Peyer's patch (tissue), 4 donors: ENCODE results near the gene TCF4. TPM values are rescaled to one million over a fixed set of nuclear protein-coding genes. Genes with fewer than 3 reads are reported as not detected.
A peak's percentile ranks its signal among the peaks of the same experiment; 100 is the strongest.

ENCODE experiments used
- DNase-seq, 3 donors: peaks; one replicate each; pipeline ENCODE4 v3.0.0-alpha.2; 2017 to 2019
- H3K27ac ChIP-seq, 4 donors: fragments of 200-600 bp; sonication (generic); one replicate each; pipeline ENCODE4 v1.5.1; 2016 to 2019
- H3K27me3 ChIP-seq, 2 donors: fragments of 200-600 bp; sonication (generic); one replicate each; pipeline ENCODE4 v1.5.1; 2019
- H3K36me3 ChIP-seq, 3 donors: fragments of 200-600 bp; sonication (generic); one replicate each; pipeline ENCODE4 v1.5.1; 2016 to 2019
- H3K4me1 ChIP-seq, 4 donors: fragments of 200-600 bp; sonication (generic); one replicate each; pipeline ENCODE4 v1.5.1; 2016 to 2019
- H3K4me3 ChIP-seq, 4 donors: fragments of 200-600 bp; sonication (generic); 1 replicate in 3 of 4; 2 replicates in 1 of 4; pipeline ENCODE4 v1.5.1; 2016 to 2019; ENCODE audit warnings: mild to moderate bottlenecking in 1 of 4
- H3K9me3 ChIP-seq, 4 donors: fragments of 200-600 bp; sonication (generic); one replicate each; pipeline ENCODE4 v1.5.1; 2016 to 2019; ENCODE audit warnings: mild to moderate bottlenecking in 1 of 4
- POLR2A ChIP-seq, 2 donors: fragments of 450-650 bp; IDR thresholded peaks; one replicate each; pipeline ENCODE4 v1.5.1; 2017; ENCODE audit warnings: antibody characterized with exemption in 2 of 2, mild to moderate bottlenecking in 2 of 2, moderate library complexity in 2 of 2
- total RNA-seq, 4 donors: library from RNA; depleted of rRNA; stranded (reverse); fragments of >200 nt; gene quantifications; one replicate each; pipeline ENCODE4 v1.1.0, GENCODE V29; 2016
- TF ChIP-seq, protein P1 (sequence below), 6 experiments: fragments of 450-650 bp in 4 of 6; fragments of 200-600 bp in 2 of 6; sonication (generic) in 1 of 6; IDR thresholded peaks; one replicate each; pipeline ENCODE4 v1.5.1; 2017 to 2019; ENCODE audit warnings: antibody characterized with exemption in 6 of 6, mild to moderate bottlenecking in 3 of 6, moderate library complexity in 1 of 6

The TCF4 gene
- total RNA-seq, 4 donors from 2014 or later, result 11.9 to 190 (median 33.8) TPM

DNA sequence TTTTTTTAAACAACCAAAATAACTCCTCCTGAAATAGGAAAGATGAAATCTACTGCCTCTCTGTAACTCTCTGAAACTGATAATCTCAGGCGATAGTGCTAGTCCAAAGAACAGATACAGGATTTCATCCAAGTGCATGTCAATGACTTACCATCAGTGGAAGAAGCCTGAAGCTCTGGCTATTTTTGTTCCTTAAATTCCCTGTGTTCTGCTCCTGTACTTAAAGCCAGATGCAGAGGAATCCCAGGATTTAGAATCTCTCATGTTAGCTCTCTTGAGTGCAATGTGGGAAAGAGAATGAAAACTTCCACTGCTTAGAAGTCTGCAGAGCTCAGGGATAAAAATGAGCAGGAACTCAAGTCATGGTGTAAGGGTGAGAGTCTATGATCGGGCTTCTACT is 291.9 kb downstream of the TCF4 start:
- no peaks in the 10 kb centered on the region for H3K36me3 ChIP-seq
- peak overlapping the region in 1 of 4 donors; percentile 18 for H3K27ac ChIP-seq
- no peak for TF ChIP-seq POLR2A (IDR thresholded peaks at IDR 0.05)
- TF ChIP-seq, protein P1, sequence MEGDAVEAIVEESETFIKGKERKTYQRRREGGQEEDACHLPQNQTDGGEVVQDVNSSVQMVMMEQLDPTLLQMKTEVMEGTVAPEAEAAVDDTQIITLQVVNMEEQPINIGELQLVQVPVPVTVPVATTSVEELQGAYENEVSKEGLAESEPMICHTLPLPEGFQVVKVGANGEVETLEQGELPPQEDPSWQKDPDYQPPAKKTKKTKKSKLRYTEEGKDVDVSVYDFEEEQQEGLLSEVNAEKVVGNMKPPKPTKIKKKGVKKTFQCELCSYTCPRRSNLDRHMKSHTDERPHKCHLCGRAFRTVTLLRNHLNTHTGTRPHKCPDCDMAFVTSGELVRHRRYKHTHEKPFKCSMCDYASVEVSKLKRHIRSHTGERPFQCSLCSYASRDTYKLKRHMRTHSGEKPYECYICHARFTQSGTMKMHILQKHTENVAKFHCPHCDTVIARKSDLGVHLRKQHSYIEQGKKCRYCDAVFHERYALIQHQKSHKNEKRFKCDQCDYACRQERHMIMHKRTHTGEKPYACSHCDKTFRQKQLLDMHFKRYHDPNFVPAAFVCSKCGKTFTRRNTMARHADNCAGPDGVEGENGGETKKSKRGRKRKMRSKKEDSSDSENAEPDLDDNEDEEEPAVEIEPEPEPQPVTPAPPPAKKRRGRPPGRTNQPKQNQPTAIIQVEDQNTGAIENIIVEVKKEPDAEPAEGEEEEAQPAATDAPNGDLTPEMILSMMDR (IDR thresholded peaks at IDR 0.05), result no peak
- H3K9me3 ChIP-seq, result no peaks in the 10 kb centered on the region
- no peak overlapping the region for H3K4me3 ChIP-seq
- no peak for DNase-seq
- no peaks in the 10 kb centered on the region for H3K4me1 ChIP-seq
- no peaks in the 10 kb centered on the region for H3K27me3 ChIP-seq

DNA sequence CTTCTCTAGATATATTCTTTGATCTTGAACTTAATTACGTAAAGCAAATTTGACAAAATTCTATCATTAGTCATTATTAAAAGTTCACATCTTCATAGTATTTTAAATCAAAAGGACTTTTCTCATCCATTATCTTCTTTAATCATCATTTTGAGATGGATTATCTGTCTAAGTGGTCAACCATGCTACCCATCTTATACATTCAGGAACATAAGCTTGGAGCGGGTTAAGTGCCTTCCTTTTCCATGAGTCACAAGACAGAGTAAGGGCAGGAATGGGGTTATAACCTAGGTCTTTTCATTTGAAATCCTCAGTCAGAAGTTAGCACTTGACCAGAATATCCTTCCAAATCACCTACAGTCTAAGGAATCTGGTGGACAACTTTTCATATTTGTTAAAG is 297.1 kb downstream of the TCF4 start:
- TF ChIP-seq POLR2A (IDR thresholded peaks at IDR 0.05), result no peak
- TF ChIP-seq, protein P1 (IDR thresholded peaks at IDR 0.05), result no peak
- Histone ChIP-seq H3K27ac (no peak overlapping the region), H3K4me1 (no peaks in the 10 kb centered on the region), H3K27me3 (no peaks in the 10 kb centered on the region), H3K9me3 (no peaks in the 10 kb centered on the region), H3K36me3 (no peaks in the 10 kb centered on the region), H3K4me3 (no peak overlapping the region)
- DNase-seq, result no peak

DNA sequence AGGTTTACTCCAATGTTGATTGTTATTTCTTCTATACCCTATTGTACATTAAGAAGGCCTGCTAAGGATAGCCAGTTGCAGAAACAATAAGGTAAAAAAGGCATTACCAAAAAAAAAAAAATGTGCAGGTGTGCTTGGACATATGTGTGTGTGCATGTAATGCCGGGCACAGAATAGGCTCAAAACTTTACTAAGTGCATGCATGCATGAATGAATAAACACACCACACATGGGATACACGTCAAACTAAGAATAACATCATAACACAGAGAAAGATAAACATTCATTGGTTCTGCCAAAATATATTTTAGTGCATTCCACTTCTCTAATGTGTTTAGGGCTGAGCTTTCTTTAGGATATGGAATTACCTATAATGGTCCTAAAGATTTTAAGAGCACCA is 298.2 kb downstream of the TCF4 start:
- Histone ChIP-seq H3K27ac (peak overlapping the region in 1 of 4 donors; percentile 34), H3K4me1 (no peaks in the 10 kb centered on the region), H3K27me3 (no peaks in the 10 kb centered on the region), H3K4me3 (no peak overlapping the region), H3K9me3 (no peaks in the 10 kb centered on the region), H3K36me3 (no peaks in the 10 kb centered on the region)
- TF ChIP-seq, protein P1 (IDR thresholded peaks at IDR 0.05), result no peak
- no peak for TF ChIP-seq POLR2A (IDR thresholded peaks at IDR 0.05)
- DNase-seq, result no peak

DNA sequence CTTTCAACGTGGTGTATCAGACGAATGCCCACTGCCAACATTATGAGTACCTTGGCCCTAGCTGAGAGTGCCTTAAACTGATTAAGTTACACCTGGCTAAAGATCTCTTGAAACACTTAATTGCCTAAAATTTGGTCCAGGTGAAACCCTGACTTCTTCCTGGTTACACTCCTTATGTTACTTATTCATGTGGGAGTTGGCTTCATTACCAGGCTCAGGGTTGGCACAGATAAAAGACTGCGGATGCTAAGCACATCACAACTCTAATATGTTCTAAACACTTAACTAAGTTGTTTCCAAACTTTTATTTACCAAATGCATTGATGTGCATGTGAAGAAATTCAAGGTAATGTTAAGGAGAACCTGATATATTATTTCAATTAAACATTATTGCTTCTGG is 298.9 kb downstream of the TCF4 start:
- Histone ChIP-seq H3K27ac (no peak overlapping the region), H3K4me1 (peaks cover 0 to 2% (median 0%) of the 10 kb centered on the region in 4 donors), H3K4me3 (no peak overlapping the region), H3K9me3 (no peaks in the 10 kb centered on the region), H3K36me3 (no peaks in the 10 kb centered on the region), H3K27me3 (no peaks in the 10 kb centered on the region)
- TF ChIP-seq, protein P1 (IDR thresholded peaks at IDR 0.05), result no peak
- TF ChIP-seq POLR2A (IDR thresholded peaks at IDR 0.05), result no peak
- DNase-seq, result no peak

DNA sequence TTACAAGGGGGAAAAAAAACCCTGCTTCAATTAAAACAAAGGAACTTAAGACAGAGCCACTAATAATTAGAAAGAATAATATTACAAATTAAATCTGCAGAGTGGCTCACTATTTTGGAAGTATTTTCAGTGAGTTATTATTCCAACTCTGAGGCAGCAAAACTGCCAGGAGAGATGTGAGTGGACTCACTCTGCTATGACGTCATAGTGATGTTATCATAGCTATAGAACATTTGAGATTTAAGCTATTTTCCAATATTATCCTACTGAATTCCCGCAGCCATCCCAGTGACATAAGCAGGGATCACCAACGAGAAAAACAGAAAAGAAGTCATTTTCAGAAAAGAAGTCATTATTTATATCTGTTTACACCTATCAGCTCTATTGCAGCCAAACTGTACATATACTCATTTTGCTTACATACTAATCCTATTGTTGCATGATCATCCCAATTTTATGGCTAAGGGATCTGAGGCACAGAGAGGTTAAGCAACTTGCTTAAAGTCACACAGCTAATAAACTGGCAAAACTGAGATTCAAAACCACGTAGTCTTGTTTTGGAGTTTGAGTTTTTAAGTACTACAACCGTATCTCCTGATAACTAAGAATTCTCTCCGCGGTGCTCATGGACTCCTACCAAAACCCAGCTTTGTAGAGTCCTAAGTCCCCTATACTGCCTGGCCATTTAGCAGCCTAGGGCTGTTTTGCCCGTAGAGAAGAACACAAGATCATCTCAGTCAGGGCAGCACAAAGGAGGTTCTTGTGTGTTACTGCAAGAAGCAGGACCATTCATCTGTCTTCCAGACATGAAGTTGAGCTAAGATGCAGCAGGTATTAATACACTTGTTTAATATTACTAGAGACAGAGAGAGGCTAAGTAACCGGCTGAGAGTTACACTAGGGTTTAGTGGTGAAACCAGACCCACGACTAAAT is 299.8 kb downstream of the TCF4 start:
- Histone ChIP-seq H3K9me3 (no peaks in the 10 kb centered on the region), H3K27me3 (no peaks in the 10 kb centered on the region), H3K4me3 (no peak overlapping the region), H3K36me3 (no peaks in the 10 kb centered on the region), H3K4me1 (peaks cover 0 to 2% (median 0%) of the 10 kb centered on the region in 4 donors), H3K27ac (no peak overlapping the region)
- TF ChIP-seq, protein P1 (IDR thresholded peaks at IDR 0.05), result no peak
- TF ChIP-seq POLR2A (IDR thresholded peaks at IDR 0.05), result no peak
- DNase-seq, result no peak
